ENCODE results near the gene GAMT.

The GAMT gene

DNA sequence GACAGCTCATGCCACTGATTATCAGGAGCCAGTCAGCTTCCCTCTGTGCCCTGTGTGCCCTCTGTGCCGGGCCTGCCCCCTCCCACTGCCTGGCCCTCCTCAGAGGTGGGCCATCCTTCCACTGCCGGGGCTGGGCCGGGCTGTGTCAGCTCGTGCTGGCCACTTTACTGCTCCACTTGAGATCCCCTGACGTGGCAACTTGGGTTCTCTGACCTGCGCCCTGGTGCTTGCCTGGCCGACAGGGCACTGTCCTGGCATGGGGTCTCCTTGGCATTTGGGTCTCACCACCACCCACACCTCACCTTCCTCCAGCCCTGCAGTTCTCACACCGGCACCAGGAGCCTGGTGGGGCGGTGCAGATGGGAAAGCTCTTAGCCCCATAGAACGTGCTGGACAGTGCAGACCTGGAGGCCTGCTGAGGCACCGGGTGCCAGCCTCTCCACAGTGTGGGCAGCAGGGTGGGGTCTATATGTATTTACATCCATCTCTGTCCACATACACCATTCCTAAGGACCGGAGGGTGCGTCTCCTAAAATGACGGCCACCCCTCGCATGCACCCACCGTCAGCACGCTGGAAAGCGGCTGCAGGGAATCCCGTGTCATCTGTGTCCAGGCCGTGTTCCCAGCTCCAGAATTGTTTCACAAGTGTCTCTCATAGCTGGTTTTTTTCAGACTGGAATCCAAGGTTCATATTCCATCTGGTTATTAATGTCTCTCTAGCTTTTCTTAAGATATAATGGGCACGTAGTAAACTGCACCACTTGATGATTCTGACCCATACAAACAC is 17.8 kb upstream of the GAMT start:
- no peak for DNase-seq (ENCODE audit: low read depth)

DNA sequence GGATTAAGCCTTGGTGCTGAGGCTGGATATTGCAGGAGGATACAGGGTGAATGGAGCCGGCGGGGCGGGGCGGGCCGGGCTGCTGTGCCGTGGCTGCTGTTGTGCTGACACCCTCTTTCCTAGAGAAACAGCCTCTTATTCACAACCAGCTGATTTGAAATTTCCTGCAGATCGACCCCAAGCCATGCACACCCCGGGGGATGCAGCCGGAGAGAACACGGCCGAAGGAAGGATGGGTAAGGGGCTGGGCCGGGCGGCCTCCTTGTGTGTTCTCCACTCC is 17.1 kb upstream of the GAMT start:
- no peak for DNase-seq (ENCODE audit: low read depth)

DNA sequence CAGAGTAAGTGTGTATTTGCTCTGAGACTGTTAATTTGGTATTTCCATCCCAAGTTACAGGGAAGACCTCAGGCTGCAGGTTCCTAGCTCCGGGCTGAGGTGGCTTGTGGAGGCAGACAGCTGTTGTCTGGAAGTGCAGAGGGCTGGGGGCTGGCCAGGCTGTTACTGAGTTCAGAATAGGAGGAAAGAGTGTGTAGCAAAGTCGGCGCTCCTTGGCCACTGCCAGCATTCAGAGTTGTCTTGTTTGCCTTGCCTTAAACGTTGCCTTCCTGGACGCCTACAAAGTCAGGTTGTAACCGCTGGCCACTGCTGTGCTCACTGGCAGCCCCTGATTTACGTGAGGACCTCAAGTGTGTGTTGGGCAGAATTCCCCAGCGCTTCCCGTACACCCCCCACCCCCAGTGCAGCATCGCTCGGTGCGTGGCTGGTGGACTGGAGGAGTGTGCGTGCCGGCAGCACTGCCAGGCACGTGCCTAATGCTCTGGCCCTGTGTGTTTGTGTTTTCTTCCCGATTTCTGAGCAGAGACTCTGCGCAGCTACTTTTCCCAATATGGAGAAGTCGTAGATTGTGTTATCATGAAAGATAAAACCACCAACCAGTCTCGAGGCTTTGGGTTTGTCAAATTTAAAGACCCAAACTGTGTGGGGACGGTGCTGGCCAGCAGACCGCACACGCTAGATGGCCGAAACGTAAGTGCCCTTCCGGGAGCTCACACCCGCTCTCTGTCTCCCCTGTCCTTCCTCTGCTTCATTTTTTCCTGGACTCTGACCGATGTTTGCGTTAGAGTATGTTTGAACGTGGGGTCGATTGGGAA is 16.5 kb upstream of the GAMT start:
- no peak for DNase-seq (ENCODE audit: low read depth)

DNA sequence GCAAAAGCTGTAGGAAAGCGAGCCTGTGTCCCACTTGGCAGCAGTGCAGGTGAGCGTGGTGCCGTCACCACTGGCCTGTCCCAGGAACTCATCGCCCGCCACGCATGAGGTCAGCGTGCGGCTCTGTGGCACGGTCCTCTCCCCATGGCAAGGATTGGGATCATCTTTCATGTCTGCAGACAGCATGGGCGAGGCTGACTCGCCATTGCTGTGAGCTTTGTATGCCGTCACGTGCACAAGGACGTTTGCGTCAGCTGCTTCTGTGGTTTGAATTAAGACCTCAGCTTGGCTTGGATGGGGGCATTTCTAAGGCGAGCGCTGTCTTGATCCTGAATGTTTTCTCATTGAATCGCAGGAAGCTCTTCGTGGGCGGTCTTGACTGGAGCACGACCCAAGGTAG is 15.8 kb upstream of the GAMT start:
- DNase-seq (ENCODE audit: low read depth) = no peak

DNA sequence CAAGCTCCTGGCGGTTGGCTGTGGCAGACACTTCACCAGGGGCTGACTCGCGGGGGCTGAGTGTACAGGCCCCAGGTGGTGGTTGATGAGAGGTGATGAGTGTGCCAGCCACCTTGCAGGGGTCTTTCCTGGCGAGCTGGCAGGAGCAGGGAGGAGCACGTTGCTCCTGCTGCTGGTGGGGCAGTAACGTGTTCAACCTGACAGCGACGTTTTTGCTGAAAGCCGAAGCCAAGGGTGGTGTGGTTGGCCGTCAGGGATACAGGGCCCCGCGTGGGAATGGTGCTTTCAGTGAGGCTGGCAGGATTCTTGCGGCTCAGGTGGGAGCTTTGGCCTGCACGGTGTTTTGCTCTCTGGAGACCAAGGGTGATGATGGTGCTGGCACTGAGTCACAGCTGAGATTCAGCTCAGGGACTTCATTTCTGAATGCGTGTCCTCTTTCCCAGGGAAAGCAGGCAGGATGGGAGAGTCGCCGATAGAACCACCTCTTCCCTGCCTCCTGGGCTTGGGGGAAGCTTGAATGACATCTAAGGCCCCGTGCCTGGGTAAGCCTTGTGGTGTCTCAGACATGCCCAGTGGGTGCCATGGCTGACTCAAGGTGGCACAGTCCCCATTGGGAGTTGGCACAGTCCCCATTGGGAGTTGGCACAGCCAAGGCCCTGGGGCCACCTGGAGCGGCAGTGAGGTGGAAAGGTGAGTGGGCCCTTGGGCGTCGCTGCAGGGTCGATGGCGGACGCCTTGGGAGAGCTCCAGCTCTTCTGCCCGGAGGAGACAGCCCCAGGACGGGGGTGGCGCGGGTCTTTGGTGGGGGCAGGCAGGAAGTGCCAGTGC is 14.9 kb upstream of the GAMT start:
- no peak for DNase-seq (ENCODE audit: low read depth)

DNA sequence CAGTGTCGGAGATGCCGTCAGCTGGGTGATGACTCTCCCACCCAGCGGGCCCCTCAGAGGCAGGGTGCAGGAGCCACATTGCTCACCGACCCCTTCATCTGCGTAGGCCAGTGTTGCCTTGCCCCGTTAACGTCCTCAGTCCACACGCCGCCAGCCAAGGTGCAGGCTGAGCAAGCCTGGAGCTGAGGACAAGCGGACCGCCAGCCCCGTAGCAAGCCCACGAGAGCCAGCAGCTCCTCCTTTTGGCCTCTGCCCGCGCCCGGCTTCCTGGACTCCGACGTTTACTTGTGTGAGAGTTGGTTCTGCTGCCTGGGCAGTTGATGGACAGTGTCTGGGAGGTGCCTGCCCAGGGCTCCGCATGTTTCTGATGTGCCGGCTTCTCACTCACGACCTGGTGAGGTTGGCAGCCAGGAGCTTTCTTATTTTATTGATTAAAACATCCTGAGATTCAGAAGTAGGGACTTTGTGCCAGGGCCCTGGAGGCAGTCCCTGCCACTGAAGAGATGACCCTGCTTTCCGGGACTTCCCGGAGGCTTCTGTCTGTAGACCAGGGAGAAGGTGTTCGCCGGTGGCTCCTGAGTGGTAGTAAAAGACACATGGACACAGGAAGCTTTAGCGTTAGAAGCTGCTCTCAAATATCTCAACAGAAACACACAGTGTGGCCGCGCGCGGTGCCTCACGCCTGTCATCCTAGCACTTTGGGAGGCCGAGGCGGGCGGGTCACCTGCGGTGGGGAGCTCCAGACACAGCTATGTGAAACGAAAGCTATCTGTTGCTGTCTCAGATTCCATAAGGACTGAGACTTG is 11.9 kb upstream of the GAMT start:
- no peak for DNase-seq (ENCODE audit: low read depth)

DNA sequence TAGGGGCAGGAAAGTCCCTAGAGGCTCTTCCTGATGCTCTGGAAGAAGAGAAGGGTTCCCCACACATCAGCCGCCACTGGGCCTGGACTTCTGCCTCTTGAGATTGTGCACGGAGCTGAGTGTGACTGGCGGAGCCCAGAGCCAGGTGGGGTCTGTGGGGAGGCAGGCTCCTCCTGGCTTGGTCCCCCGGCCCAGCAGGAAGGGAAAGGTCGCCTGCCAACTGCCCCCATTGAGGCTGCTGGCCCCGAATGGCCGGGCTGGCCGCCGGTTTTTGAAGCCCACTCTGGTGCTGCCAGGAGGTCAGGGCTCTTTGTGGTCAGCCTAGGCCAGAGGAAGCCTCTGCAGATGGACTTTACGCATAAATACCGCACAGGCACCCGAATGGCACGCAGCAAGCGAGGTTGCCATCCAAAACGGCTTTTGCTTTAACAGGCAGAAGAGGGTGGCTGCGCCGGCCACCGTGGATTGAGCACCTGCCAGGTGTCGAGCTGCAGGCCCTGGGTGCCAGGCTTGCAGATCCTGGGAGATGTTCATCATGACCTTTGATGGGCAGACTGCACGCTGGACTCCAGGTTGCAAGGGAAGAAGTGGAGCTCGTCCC is 11.1 kb upstream of the GAMT start:
- no peak for DNase-seq (ENCODE audit: low read depth)

DNA sequence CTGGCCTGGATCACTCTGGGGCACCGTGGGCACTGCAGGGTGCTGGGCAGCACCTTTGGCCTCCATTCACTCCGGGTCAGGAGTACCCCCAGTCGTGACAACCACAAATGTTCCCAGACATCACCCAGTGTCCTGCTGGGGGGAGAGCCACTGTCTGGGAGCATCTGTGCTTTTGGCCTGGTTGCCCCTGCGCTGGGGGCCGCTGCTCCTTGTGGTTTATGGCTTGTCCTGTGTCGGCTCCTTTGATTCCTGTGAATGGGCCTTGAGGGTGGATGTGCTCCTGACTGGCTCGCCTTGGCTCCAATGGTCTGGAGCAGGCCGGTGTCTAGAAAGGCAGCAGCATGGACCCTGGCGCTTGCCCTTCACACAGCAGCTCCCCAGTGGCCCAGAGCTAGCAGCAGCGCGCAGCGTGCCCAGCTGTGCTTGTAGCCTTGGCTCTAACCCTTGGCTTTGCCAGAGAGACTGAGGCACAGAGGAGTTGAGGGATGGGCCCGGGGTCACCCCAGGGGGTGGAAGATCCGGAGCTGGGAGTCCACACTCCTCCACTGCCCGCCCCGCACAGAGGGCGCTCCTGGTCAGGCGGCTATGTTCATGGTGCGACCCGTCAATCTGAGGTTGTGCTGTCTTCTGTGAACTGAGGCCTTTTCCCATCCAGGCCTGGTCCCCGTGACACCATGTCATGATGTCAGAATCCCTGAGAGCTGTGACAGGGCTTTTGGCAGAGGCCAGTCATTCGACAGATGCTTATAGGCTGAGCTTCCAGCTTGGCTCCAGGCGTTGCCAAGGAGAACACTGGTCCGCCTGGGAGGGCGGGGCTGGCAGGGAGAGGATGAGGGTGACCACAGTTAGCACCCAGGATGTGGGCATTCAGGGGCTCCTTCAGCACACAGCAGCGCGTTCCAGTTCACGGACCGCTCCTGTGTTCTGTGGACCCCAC is 10.2 kb upstream of the GAMT start:
- DNase-seq (ENCODE audit: low read depth) = no peak

DNA sequence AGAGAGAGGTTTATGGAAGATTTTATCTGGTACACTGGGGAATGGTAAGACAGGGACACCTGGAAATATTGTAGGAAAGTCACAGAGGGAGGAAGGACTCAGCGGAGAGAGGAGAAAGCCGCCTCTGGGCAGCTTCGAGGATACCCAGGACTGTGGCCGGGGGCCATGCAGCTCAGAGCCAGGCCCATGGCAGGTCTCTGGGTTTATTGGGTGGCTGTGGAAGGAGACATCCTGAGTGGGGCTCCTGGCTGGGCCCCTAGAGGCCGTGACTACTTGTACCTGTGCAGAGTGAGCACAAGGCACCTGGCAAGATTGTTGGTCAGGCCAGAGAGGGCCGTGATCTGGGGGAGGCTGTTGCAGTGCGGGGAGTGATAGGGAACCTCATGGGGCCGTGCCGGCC is 9.4 kb upstream of the GAMT start:
- no peak for DNase-seq (ENCODE audit: low read depth)

DNA sequence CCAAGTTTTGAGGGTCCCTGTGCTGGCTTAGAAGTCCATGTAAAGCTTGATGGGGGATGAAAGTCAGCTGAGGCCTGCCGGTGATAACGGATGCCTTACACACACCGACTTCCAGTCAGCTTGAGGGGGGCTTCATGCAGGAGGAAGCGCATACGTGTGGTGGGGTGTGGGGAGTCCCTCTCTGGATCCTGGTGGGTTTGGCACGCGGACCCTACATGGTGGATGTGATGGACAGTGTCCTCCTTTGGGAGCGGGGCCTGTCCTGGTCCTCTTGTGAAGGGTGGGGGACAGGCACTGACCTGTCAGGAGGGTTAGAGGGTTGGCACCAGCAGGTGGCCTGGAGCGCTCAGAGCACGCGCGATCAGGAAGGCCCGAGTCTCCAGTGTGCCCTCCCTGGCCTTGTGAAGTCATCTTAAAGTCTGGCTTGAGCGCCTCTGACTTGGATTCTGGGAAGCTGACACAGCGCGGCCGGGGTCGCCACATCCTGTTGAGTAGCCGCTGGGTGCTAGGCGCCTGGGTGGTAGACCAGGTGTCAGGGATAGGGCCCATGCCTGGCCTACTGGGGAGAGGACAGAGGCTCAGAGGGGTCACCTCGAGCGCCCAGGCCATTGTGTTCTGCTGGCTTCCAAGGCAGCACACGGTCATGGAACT is 8.9 kb upstream of the GAMT start:
- no peak for DNase-seq (ENCODE audit: low read depth)

DNA sequence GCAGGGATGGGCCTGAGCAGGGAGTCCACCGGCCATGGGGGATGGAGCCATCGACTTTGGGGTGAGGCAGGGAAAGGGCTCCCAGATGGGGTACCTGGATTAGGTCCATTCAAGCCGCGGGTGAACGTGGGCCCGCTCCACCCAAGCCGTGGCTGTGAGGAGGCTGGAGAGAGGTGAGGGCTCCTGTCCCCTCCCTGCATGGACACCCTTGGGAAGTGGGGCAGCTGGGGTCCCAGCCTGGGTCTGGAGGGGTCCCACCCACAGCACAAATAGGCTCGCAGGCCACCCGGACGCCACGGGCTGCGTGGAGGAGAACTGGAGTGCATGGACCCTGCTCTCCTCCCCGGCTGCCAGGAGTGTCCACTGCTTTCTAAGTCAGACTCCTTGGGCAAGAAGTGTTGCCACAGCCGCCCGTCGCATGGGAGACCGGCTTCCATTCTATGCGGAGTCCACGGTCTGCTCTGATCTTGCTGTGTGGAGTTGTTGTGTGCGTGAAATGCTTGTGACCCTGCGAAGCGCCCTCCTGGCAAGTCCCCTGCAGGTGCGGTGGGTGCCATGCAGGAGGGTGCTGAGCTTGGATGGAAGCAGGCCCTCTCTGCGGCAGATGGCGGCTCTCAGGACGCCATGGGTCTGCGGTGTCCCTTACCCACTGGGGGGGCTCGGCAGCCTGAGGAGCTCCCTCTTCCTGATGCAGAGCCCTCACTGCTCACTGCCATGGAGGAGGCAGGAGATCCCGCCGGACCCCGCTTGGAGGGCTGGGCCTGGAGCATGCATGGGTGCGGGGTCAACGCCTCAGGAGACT is 8.1 kb upstream of the GAMT start:
- DNase-seq (ENCODE audit: low read depth) = no peak

DNA sequence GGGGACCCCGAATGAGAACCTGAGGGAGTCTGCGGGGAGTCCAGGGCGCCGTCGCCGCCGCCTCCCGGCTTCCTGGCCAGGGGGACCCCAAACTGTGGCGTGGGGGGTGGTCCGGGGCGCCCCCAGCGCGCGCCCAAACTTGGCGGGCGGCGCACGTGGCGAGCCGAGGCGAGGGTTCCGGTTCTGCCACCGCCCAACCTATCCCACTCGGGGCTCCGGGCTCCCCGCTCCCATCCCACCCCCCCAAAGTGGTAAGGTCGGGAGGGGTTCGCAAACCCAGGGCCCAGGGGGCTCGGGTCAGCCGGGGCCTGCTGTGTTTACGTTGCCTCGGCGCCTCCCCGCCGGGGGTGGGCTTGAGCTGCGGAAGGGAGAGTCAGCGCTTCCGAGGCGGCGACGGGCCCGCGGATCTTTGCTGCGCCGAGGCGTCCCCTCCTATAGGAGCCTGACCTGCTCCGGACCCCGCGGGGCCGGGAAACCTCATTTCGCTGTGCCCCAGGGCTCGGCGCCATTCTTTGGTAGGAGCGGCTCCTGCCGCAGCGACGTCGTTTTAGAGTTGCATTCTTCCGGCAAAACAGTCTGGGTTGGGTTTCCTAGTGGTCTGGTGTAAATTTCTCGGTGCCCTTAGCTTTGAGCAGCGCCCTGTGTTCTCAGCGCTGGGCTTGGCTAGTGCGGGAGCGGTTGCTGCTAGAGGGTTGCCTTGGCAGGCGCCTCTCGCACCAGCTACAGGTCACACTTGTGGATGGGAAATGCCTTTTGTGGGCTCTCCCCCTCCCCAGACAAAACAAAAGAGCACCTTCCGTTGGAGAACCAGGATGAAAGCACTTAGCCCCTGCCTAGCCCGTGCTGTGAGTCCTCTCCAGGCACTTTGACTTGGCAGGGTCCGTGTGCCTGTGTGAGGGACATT is 7.2 kb upstream of the GAMT start:
- peak; percentile 37 for DNase-seq (ENCODE audit: low read depth)

DNA sequence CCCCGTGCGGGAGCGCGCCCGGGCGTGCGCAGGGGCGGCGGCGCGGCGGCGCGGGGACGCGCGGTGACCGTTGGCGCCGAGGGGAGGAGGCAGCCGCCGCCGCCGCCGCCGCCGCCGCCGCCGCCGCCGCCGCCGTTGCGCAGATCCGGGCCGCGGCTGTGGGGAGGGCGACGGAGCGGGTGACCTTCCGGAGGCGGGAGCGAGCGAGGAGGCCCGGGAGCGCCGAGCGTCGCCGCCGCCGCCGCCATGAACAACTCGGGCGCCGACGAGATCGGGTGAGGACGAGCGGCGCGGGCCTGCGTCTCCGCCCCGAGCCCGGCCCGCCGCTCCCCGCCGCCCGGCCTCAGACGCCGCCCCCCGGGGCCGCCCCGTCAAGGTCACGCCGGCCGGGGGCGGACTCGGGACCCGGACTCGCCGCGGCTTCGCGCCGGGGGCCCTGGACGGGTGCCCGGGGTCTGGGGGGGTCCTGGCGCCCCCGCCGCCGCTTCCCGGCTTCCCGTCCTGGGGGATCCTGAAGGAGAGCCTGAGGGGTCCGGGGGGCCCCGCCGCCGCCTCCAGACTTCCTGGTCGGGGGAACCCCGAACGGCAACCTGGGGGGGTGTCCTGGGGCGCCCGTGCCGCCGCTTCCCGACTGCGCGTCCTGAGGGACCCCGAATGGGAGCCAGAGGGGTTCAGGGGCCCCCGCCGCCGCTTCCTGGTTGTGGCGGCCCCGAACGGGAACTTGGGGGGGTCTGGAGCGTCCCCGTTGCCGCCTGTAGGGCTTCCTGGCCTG is 6.4 kb upstream of the GAMT start, which contains the start of gene DAZAP1:
Gene DAZAP1 (plus strand): TSS at position 59 of the 772 bp plus-strand sequence. CDS start 188 bp downstream, at position 247.
- peak; percentile 35 for DNase-seq (ENCODE audit: low read depth)

DNA sequence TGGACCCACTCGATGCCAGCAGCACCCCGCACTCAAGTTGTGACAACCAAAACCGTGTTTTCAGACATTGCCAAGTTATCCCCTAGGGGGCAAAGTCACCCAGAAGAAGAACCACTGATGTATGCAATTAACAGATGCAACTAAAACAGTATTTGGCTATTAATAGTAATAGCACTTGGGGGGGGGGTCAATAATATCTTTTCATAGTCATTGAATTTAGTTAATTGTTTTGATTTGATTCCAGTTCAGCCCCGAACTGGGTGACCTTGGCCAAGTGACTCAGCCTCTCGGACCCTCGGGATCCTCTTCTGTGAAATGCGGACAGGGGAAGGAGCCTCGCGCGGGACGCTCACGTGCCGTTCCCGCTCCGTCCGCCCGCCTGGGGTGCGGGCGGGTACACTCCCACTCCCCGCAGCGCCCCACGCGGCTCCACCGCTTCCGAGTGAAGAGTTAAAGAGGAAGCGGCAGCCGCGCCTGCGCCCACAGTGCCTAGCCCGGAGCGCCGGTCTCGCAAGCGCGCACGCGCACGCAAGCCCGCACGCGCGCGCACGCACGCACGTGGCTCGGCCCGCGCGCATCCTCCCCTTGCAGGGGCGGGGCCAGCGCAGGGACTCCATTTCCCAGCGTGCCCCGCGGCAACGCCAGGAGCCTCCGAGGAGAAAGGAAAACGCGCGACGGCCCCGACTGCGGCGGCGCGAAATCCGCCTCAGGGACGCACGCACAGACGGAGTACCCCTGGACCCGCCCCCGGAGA is 5.6 kb upstream of the GAMT start:
- peak; percentile 100 for DNase-seq (ENCODE audit: low read depth)

DNA sequence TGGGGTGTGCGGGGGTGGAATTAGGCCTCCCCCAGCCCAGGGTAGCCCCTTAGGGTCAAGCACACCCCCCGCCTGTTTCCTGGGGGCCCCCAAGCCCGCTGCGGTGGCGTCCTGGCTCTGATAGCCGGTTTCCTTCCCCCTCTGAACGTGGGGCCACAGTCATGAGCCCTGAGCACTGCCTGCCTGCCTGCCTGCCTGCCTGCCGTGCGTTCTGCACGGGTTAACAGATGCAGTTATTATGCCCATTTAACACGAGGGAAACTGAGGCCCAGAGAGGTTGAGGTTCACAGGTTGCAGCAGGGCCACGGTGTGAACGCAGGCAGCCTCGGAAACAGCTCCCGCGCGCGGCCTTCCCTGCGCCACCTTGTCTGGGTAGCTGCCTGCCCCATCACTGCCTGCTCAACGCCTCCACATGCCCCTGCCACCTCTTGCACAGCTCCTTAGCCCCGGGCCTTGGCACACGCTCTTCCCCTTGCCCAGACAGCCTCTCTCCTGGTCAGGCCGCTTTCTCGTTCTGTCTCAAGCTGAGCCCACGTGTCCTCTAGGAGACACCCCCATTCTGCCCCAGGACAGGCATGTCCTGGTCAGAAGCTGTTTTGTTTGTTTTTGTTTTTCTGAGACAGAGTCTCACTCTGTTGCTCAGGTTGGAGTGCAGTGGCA is 1.2 kb upstream of the GAMT start:
- no peak for DNase-seq (ENCODE audit: low read depth)

DNA sequence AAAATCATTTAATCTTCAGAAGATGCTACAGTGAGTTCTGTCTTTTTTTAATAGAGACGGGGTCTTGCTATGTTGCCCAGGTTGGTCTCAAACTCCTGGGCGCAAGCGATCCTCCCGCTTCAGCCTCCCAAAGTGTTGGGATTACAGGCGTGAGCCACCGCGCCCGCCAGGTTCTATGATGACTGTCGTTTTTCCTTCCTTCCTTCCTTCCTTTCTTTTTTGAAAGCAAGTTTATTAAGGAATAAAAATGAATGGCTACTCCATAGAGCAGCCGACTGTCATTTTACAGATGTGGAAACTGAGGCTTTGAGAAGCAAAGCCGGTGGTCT is 511 bp upstream of the GAMT start:
- no peak for DNase-seq (ENCODE audit: low read depth)
